OCI-LY7 (cell line): ENCODE data around the gene DIPK1C. TPM values are rescaled to one million over a fixed set of nuclear protein-coding genes. Genes with fewer than 3 reads are reported as not detected.

Experiments used
- BruUV-seq: library from RNA; stranded (reverse); fragments of 400-500 nt; replicated peaks from 2 replicates; lab custom pipeline; 2021; lab: Mats Ljungman, UMichigan
- CTCF ChIA-PET: fragments of 300-600 bp; sonication (Branson Sonifier 250); formaldehyde crosslinking; loops from one replicate; lab custom pipeline; 2022; ENCODE audit warnings: antibody characterized with exemption; ENCODE audit not compliant: unreplicated experiment; lab: Charles Lee
- POLR2A ChIA-PET: fragments of 300-600 bp; sonication (Branson Sonifier 250); formaldehyde crosslinking; loops from one replicate; lab custom pipeline; 2022; ENCODE audit warnings: antibody characterized with exemption; lab: Charles Lee
- DNase-seq: peaks from one replicate; pipeline ENCODE4 v3.0.0-alpha.2; 2015; ENCODE audit warnings: low spot score
- H2AFZ ChIP-seq: fragments of 200-600 bp; sonication (generic), shearing (Covaris generic); 2 replicates; pipeline ENCODE4 v1.6.1; 2014; ENCODE audit warnings: mild to moderate bottlenecking, antibody characterized with exemption, low read length, moderate library complexity
- H3K27ac ChIP-seq: fragments of 200-600 bp; sonication (generic); 2 replicates; pipeline ENCODE4 v1.5.1; 2014; ENCODE audit warnings: mixed run types, low read depth, mild to moderate bottlenecking, moderate library complexity, low read length, inconsistent platforms; ENCODE audit not compliant: poor library complexity, severe bottlenecking
- H3K36me3 ChIP-seq: fragments of 200-600 bp; sonication (generic); 2 replicates; pipeline ENCODE4 v1.6.1; 2014; ENCODE audit warnings: mild to moderate bottlenecking, antibody characterized with exemption, low read length, moderate library complexity, mixed read lengths; ENCODE audit not compliant: insufficient read depth
- H3K4me1 ChIP-seq: fragments of 200-600 bp; sonication (generic); 2 replicates; pipeline ENCODE4 v1.5.1; 2014; ENCODE audit warnings: mild to moderate bottlenecking, low read length; ENCODE audit not compliant: insufficient read depth, poor library complexity, severe bottlenecking
- H3K4me2 ChIP-seq: fragments of 200-600 bp; sonication (generic); 2 replicates; pipeline ENCODE4 v1.6.1; 2014; ENCODE audit warnings: mild to moderate bottlenecking, low read length
- H3K4me3 ChIP-seq: fragments of 200-600 bp; sonication (generic); 2 replicates; pipeline ENCODE4 v1.5.1; 2014; ENCODE audit warnings: mild to moderate bottlenecking, low read depth, low read length; ENCODE audit not compliant: poor library complexity, severe bottlenecking
- H3K79me2 ChIP-seq: fragments of 200-600 bp; sonication (generic); 2 replicates; pipeline ENCODE4 v1.6.1; 2016; ENCODE audit warnings: low read depth, mild to moderate bottlenecking, low read length, moderate library complexity, mixed read lengths; ENCODE audit not compliant: insufficient read depth
- H3K9me2 ChIP-seq: fragments of 200-600 bp; sonication (generic); 2 replicates; pipeline ENCODE4 v1.6.1; 2016; ENCODE audit warnings: mild to moderate bottlenecking, low read length, mixed read lengths; ENCODE audit not compliant: insufficient read depth
- H3K9me3 ChIP-seq: fragments of 200-600 bp; sonication (generic); 2 replicates; pipeline ENCODE4 v1.6.1; 2014; ENCODE audit warnings: mild to moderate bottlenecking, mixed run types, low read length, mixed read lengths
- H4K20me1 ChIP-seq: fragments of 200-600 bp; sonication (generic); 2 replicates; pipeline ENCODE4 v1.6.1; 2014; ENCODE audit warnings: mild to moderate bottlenecking, antibody characterized with exemption, low read length, moderate library complexity, mixed read lengths; ENCODE audit not compliant: insufficient read depth
- EZH2phosphoT487 ChIP-seq: fragments of 200-600 bp; sonication (generic); IDR thresholded peaks from 2 replicates; pipeline ENCODE4 v1.6.1; 2018; ENCODE audit warnings: low read depth, borderline replicate concordance, mild to moderate bottlenecking, mixed run types, antibody characterized with exemption, low read length, moderate library complexity, mixed read lengths
- intact Hi-C: fragments of 100-400 bp; cut with micrococcal nuclease; formaldehyde crosslinking; loops from one replicate; pipeline ENCODE4 v1.10.0; 2022; ENCODE audit not compliant: unreplicated experiment
- total RNA-seq, 2 experiments: library from RNA; depleted of rRNA in 1 of 2; stranded (reverse); fragments of >200 nt in 1 of 2; shearing (Covaris generic) in 1 of 2; gene quantifications; 2 replicates each; pipeline ENCODE4 v1.2.3, GENCODE V29; 2014 to 2022
- TF ChIP-seq, protein P1 (sequence below): fragments of 200-600 bp; sonication (generic); conservative IDR thresholded peaks from 2 replicates; pipeline ENCODE4 v1.5.1; 2014; ENCODE audit warnings: mild to moderate bottlenecking, antibody characterized with exemption, low read length, moderate library complexity, mixed read lengths

DIPK1C gene
- total RNA-seq, 2 experiments from 2014 or later = not detected

DNA sequence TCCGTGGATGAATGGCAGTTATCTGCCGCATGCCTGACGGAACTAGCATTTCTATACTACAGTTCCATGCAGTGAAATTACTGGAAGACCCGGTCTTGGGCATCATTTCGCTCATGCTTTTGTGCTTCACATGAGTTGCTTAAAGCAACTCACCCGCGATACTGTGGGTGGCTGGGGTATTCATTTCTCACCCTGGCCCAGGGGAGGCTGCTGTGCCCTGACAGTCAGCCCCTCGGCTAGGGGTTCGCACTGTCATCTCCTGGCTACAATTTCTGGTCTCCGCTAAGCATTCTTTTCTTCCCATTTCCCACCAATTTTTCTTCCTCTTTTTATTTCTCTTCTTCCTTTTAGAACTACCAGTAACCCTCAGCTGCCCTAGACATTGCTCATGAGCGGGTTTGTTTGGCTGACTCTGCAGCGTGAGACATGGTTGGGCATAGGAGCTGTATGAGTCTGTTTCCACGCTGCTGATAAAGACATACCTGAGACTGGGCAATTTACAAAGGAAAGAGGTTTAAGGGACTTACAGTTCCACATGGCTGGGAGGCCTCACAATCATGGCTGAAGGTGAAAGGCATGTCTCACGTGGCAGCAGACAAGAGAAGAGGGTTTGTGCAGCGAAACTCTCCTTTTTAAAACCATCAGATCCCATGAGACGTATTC, 22.5 kb upstream of the DIPK1C start:
- H4K20me1 ChIP-seq = no peaks in the 10 kb centered on the region
- H3K4me3 ChIP-seq = no peak overlapping the region
- TF ChIP-seq, protein P1, sequence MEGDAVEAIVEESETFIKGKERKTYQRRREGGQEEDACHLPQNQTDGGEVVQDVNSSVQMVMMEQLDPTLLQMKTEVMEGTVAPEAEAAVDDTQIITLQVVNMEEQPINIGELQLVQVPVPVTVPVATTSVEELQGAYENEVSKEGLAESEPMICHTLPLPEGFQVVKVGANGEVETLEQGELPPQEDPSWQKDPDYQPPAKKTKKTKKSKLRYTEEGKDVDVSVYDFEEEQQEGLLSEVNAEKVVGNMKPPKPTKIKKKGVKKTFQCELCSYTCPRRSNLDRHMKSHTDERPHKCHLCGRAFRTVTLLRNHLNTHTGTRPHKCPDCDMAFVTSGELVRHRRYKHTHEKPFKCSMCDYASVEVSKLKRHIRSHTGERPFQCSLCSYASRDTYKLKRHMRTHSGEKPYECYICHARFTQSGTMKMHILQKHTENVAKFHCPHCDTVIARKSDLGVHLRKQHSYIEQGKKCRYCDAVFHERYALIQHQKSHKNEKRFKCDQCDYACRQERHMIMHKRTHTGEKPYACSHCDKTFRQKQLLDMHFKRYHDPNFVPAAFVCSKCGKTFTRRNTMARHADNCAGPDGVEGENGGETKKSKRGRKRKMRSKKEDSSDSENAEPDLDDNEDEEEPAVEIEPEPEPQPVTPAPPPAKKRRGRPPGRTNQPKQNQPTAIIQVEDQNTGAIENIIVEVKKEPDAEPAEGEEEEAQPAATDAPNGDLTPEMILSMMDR = no peak
- no peak for TF ChIP-seq EZH2phosphoT487
- intact Hi-C loops = no loop called here
- no peak overlapping the region for H2AFZ ChIP-seq
- H3K4me2 ChIP-seq = no peak overlapping the region
- H3K9me3 ChIP-seq = no peaks in the 10 kb centered on the region
- H3K27ac ChIP-seq = no peak overlapping the region
- CTCF ChIA-PET = no interaction called here
- no peaks in the 10 kb centered on the region for H3K36me3 ChIP-seq
- BruUV-seq = no TSS peak
- POLR2A ChIA-PET = no interaction called here
- no peak for DNase-seq
- no peaks in the 10 kb centered on the region for H3K4me1 ChIP-seq
- no peaks in the 10 kb centered on the region for H3K79me2 ChIP-seq
- no peaks in the 10 kb centered on the region for H3K9me2 ChIP-seq

DNA sequence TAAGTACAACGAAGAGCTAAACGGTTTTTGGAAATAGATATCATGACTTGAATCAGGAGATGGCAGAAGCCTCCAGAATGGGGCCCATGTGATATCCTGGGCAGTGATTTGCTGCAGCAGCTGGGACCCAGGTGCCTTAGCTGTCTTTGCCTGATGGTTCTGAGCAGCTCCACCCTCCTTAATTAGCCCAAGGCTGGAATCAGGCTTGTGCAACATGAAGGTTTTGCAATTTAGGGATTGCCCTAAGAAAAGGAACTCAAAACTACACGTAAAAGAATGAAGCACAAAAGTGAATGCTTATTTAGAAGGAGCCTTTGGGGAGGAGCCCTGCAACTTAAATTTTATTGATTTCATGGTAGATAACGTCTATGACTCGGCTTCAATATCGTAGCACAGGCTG, 21.8 kb upstream of the DIPK1C start:
- POLR2A ChIA-PET = interaction anchor here (0.7 kb wide), 1 partner anchor 218 kb away, joined by 3 read pairs; no protein-coding TSS in a partner anchor
- H2AFZ ChIP-seq = no peak overlapping the region

More for the DNA sequence above, 21.8 kb upstream of the DIPK1C start:
- Histone ChIP-seq H3K79me2 (no peaks in the 10 kb centered on the region), H3K4me1 (no peaks in the 10 kb centered on the region), H3K36me3 (no peaks in the 10 kb centered on the region), H3K9me2 (no peaks in the 10 kb centered on the region), H4K20me1 (no peaks in the 10 kb centered on the region), H3K4me2 (no peak overlapping the region), H3K9me3 (no peaks in the 10 kb centered on the region), H3K4me3 (no peak overlapping the region), H3K27ac (no peak overlapping the region)
- DNase-seq = no peak
- intact Hi-C loops = no loop called here
- CTCF ChIA-PET = no interaction called here
- no TSS peak for BruUV-seq
- TF ChIP-seq, protein P1 = no peak
- no peak for TF ChIP-seq EZH2phosphoT487
